ENCODE results near the gene P2RX3. TPM values are rescaled to one million over a fixed set of nuclear protein-coding genes. Genes with fewer than 3 reads are reported as not detected.

Gene P2RX3
- total RNA-seq, 4 donors from 2014 or later: 0.69 TPM; not detected in 3

DNA sequence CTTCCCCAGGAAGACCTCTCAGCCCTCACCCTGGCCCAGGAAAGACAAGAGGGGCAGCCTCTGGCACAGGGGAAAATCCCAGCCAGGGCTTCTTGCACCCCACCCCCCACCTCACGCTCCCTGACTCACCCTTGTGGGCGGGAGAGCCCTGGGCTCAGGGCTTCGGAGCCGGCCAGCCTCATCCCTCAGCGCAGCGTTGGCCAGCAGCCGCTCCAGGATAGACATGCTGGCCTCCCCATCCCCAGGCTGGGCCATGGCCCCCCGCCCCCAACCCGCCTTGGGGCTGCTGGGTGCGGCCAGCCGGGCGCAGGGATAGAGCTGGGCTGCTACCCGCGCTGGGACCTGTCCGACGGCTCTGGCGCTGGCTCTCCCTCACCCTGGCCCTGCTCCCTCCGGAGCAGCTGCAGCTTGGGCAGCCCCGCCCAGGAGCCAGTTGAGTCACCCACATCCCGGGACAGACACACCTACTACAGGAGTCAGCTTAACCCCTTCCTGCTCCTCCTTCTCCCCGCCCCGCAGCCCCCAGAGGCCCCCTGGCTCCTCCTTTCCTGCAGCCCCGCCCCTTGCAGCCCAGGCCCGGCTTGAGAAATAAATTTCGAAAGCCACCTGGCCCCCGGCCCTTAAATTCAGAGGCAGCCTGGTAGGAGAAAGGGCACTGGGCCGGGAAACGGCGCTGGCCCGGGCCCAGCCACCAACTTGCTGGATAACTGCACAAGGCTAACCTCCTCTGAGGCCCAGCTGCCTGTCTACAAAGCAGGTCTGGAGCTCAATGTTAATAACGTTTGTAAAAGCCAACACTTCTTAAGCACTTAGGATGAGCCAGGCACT is 26.8 kb upstream of the P2RX3 start:
- Histone ChIP-seq H3K9me3 (no peaks in the 10 kb centered on the region), H3K4me3 (peak overlapping the region; percentile 40 to 58), H3K27ac (peak overlapping the region; percentile 73 to 96 (median 90)), H3K36me3 (peaks cover 0 to 83% of the 10 kb centered on the region in 2 donors), H3K4me1 (peaks cover 8 to 100% (median 75%) of the 10 kb centered on the region in 3 donors), H3K27me3 (no peaks in the 10 kb centered on the region)
- peak; percentile 95 for ATAC-seq
- TF ChIP-seq EP300 (IDR thresholded peaks at IDR 0.05) (no peak), POLR2AphosphoS5 (IDR thresholded peaks at IDR 0.05) (peak; percentile 74), POLR2A (IDR thresholded peaks at IDR 0.05) (peak; percentile 47 to 51)
- TF ChIP-seq, protein P1, sequence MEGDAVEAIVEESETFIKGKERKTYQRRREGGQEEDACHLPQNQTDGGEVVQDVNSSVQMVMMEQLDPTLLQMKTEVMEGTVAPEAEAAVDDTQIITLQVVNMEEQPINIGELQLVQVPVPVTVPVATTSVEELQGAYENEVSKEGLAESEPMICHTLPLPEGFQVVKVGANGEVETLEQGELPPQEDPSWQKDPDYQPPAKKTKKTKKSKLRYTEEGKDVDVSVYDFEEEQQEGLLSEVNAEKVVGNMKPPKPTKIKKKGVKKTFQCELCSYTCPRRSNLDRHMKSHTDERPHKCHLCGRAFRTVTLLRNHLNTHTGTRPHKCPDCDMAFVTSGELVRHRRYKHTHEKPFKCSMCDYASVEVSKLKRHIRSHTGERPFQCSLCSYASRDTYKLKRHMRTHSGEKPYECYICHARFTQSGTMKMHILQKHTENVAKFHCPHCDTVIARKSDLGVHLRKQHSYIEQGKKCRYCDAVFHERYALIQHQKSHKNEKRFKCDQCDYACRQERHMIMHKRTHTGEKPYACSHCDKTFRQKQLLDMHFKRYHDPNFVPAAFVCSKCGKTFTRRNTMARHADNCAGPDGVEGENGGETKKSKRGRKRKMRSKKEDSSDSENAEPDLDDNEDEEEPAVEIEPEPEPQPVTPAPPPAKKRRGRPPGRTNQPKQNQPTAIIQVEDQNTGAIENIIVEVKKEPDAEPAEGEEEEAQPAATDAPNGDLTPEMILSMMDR (IDR thresholded peaks at IDR 0.05): peak in 1 of 4 experiments; percentile 12
- WGBS, 2 donors (ENCODE audit: low coverage in 1 of 2): 0% methylated on average over 3 of the region's 31 CpGs; no CpG with 5 or more reads in 1 of the 2 donors

DNA sequence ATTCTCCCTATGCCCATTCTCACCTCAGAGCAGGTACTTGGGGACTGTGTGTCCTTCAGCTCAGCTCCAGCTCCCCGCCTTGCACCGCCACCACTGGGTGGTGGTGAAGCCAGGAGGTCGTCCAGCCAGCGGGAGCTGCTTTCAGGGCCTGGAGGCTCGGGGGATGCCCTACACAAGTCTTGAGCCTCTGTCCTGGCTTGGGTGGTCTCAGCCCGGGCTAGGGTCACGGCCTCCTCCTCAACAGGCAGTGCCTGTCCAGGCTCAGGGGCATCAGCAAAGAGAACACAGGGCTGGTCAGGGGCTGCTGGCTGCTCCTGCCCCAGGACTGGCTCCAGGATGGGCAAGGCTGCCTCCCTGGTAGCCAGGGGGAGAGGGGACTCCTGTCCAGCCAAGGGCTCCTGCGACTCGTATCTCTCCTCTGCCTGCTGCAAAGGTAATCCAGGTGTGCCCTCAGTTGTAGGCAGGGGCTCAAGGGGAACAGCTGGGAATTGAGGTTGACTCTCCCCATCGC is 25.6 kb upstream of the P2RX3 start:
- H3K27me3 ChIP-seq: no peaks in the 10 kb centered on the region
- no peaks in the 10 kb centered on the region for H3K9me3 ChIP-seq
- peaks cover 3 to 84% of the 10 kb centered on the region in 2 donors for H3K36me3 ChIP-seq
- TF ChIP-seq POLR2A (IDR thresholded peaks at IDR 0.05) (no peak), POLR2AphosphoS5 (IDR thresholded peaks at IDR 0.05) (no peak), EP300 (IDR thresholded peaks at IDR 0.05) (no peak)
- TF ChIP-seq, protein P1 (IDR thresholded peaks at IDR 0.05): no peak
- 72% methylated on average over 3 of the region's 10 CpGs; no CpG with 5 or more reads in 1 of the 2 donors for WGBS, 2 donors (ENCODE audit: low coverage in 1 of 2)
- ATAC-seq: no peak
- peaks cover 8 to 100% (median 74%) of the 10 kb centered on the region in 3 donors for H3K4me1 ChIP-seq
- peak overlapping the region; percentile 73 to 96 (median 90) for H3K27ac ChIP-seq
- no peak overlapping the region for H3K4me3 ChIP-seq

DNA sequence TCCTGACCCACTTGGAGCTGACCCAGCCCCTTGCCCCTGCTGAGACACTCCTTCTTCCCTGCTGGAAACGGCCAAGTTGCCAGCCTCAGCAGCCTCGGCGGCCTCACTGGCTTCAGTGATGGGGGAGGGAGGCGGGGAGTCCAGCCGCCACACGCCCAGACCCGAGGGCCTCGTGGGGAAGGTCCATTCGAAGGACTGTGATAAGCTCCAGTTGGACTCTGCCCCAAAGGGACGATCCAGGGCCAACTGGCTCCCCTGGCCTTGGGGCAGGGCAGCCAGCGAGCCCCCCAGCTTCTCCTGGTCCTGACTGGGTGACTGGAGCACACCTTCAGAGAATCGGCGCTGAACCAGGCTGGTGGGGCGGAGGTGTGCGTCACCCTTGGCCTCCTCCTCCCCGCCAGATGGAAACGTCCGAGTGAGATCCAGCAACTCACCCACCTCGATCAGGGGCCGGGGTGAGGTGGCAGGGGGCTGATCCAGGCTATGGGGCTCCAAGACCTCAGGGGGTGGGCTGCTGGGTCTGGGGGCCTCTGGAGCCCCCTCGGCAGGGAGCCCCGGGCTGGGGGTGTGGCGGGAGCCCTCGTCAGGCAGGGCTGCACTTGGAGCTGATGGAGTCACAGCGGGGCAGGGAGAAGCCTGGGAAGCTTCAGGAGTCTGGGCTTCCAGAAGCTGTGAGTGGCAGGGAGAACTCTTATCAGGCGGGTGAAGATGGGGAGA is 24.9 kb upstream of the P2RX3 start:
- Histone ChIP-seq H3K36me3 (peaks cover 3 to 86% of the 10 kb centered on the region in 2 donors), H3K27ac (peak overlapping the region in 3 of 4 donors; percentile 88 to 96 (median 91)), H3K9me3 (no peaks in the 10 kb centered on the region), H3K27me3 (no peaks in the 10 kb centered on the region), H3K4me1 (peaks cover 8 to 100% (median 80%) of the 10 kb centered on the region in 3 donors), H3K4me3 (no peak overlapping the region)
- ATAC-seq: no peak
- TF ChIP-seq POLR2AphosphoS5 (IDR thresholded peaks at IDR 0.05): no peak
- TF ChIP-seq EP300 (IDR thresholded peaks at IDR 0.05): no peak
- TF ChIP-seq POLR2A (IDR thresholded peaks at IDR 0.05): no peak
- TF ChIP-seq, protein P1 (IDR thresholded peaks at IDR 0.05): no peak
- 80% methylated on average over 8 of the region's 26 CpGs; no CpG with 5 or more reads in 1 of the 2 donors for WGBS, 2 donors (ENCODE audit: low coverage in 1 of 2)

DNA sequence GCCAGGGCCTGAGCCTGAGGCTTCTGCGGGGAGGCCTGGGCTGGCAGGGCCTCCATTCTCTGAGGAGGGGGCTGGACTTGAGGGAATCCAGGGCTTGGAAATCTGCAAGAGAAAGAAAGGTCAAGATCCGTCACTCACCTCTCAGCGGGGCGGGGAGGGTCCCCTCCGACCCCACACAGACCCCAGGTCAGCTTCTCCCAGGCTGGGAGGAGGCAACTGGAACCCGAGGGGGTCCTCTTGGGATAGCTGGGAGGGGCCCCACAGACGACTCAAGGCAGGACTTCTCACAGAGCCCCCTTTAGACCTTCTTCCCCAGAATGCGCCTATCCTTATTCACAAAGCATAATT is 24.4 kb upstream of the P2RX3 start:
- TF ChIP-seq POLR2A (IDR thresholded peaks at IDR 0.05) (no peak), POLR2AphosphoS5 (IDR thresholded peaks at IDR 0.05) (no peak), EP300 (IDR thresholded peaks at IDR 0.05) (no peak)
- TF ChIP-seq, protein P1 (IDR thresholded peaks at IDR 0.05): no peak
- H3K4me3 ChIP-seq: no peak overlapping the region
- H3K36me3 ChIP-seq: peaks cover 3 to 86% of the 10 kb centered on the region in 2 donors
- H3K27ac ChIP-seq: peak overlapping the region in 3 of 4 donors; percentile 88 to 96 (median 91)
- WGBS, 2 donors (ENCODE audit: low coverage in 1 of 2): 83% methylated on average over 1 of the region's 8 CpGs; no CpG with 5 or more reads in 1 of the 2 donors
- no peaks in the 10 kb centered on the region for H3K27me3 ChIP-seq
- H3K9me3 ChIP-seq: no peaks in the 10 kb centered on the region
- no peak for ATAC-seq
- H3K4me1 ChIP-seq: peaks cover 8 to 100% (median 80%) of the 10 kb centered on the region in 3 donors
